Upper lobe of left lung (tissue), 6 donors: ENCODE data around the gene PTPN5. TPM values are rescaled to one million over a fixed set of nuclear protein-coding genes. Genes with fewer than 3 reads are reported as not detected.
A peak's percentile ranks its signal among the peaks of the same experiment; 100 is the strongest.

Source experiments
- ATAC-seq, 2 donors: fragments of 200-7000 bp; cut with Tn5 transposase; one replicate each; pipeline ENCODE4 v1.9.1; 2022; ENCODE audit warnings: mild to moderate bottlenecking in 2 of 2, moderate library complexity in 2 of 2; ENCODE audit not compliant: low FRiP score in 2 of 2
- DNase-seq, 2 donors: peaks; one replicate each; pipeline ENCODE4 v3.0.0-alpha.2; 2019 to 2020
- H3K27ac ChIP-seq, 4 donors: fragments of 200-600 bp; sonication (generic); one replicate each; pipeline ENCODE4 v1.5.1; 2016 to 2019
- H3K27me3 ChIP-seq, 4 donors: fragments of 200-600 bp; sonication (generic); one replicate each; pipeline ENCODE4 v1.5.1; 2017 to 2019
- H3K36me3 ChIP-seq, 4 donors: fragments of 200-600 bp; sonication (generic); one replicate each; pipeline ENCODE4 v1.5.1; 2016 to 2019
- H3K4me1 ChIP-seq, 4 donors: fragments of 200-600 bp; sonication (generic); one replicate each; pipeline ENCODE4 v1.5.1; 2018 to 2019
- H3K4me3 ChIP-seq, 4 donors: fragments of 200-600 bp; sonication (generic); one replicate each; pipeline ENCODE4 v1.5.1; 2017 to 2019; ENCODE audit warnings: mild to moderate bottlenecking in 2 of 4, moderate library complexity in 1 of 4
- H3K9me3 ChIP-seq, 4 donors: fragments of 200-600 bp; sonication (generic); one replicate each; pipeline ENCODE4 v1.5.1; 2018 to 2019
- CTCF ChIP-seq, 6 experiments: fragments of 450-650 bp in 4 of 6; fragments of 200-600 bp in 2 of 6; sonication (generic) in 2 of 6; IDR thresholded peaks; one replicate each; pipeline ENCODE4 v1.5.1; 2016 to 2019; ENCODE audit warnings: antibody characterized with exemption in 6 of 6
- EP300 ChIP-seq, 4 donors: sonication (generic); formaldehyde crosslinking; IDR thresholded peaks; one replicate each; pipeline ENCODE4 v1.5.1; 2017; ENCODE audit warnings: antibody characterized with exemption in 4 of 4, control low read depth in 2 of 4
- POLR2A ChIP-seq, 4 donors: fragments of 450-650 bp; IDR thresholded peaks; one replicate each; pipeline ENCODE4 v1.5.1; 2016 to 2017; ENCODE audit warnings: antibody characterized with exemption in 4 of 4, mild to moderate bottlenecking in 2 of 4
- POLR2AphosphoS5 ChIP-seq, 2 donors: sonication (generic); formaldehyde crosslinking; IDR thresholded peaks; one replicate each; pipeline ENCODE4 v1.5.1; 2017; ENCODE audit warnings: antibody characterized with exemption in 2 of 2
- WGBS, 2 donors: methylation state at CpG; one replicate each; pipeline ENCODE4 v1.1.5; 2017 to 2018; 5-methylcytosine and 5-hydroxymethylcytosine counted together
- total RNA-seq, 6 donors: library from RNA; depleted of rRNA in 4 of 6; stranded (reverse); fragments of >200 nt in 4 of 6; gene quantifications; one replicate each; pipeline versions ENCODE4 v1.1.0 to v1.2.1, GENCODE V29; 2016 to 2021
- donor health status: DM: no; HTN: no; CAD: no; lungs with moderate emphysema.
- donor health status: DM: no; HTN: yes; CAD: no; lungs with severe emphysema.

Gene PTPN5
- total RNA-seq, 6 donors from 2014 or later: 0.31 to 1.8 (median 1.0) TPM; not detected in 2

GRCh38 chr11:18701614-18702216, 89.9 kb downstream of the PTPN5 start:
- H3K4me1 ChIP-seq: peaks cover 15 to 43% (median 26%) of the 10 kb centered on the region in 4 donors
- no peaks in the 10 kb centered on the region for H3K9me3 ChIP-seq
- DNase-seq (peak in 1 of 2 donors; percentile 82), ATAC-seq (no peak)
- H3K4me3 ChIP-seq: no peak overlapping the region
- H3K36me3 ChIP-seq: peaks cover 0 to 4% (median 2%) of the 10 kb centered on the region in 4 donors
- H3K27me3 ChIP-seq: no peaks in the 10 kb centered on the region
- 95 to 96% methylated on average over 17 of the region's 17 CpGs for WGBS, 2 donors
- no peak for TF ChIP-seq CTCF (IDR thresholded peaks at IDR 0.05)
- no peak for TF ChIP-seq POLR2A (IDR thresholded peaks at IDR 0.05)
- TF ChIP-seq POLR2AphosphoS5 (IDR thresholded peaks at IDR 0.05): no peak
- no peak for TF ChIP-seq EP300 (IDR thresholded peaks at IDR 0.05)
- H3K27ac ChIP-seq: no peak overlapping the region

DNA sequence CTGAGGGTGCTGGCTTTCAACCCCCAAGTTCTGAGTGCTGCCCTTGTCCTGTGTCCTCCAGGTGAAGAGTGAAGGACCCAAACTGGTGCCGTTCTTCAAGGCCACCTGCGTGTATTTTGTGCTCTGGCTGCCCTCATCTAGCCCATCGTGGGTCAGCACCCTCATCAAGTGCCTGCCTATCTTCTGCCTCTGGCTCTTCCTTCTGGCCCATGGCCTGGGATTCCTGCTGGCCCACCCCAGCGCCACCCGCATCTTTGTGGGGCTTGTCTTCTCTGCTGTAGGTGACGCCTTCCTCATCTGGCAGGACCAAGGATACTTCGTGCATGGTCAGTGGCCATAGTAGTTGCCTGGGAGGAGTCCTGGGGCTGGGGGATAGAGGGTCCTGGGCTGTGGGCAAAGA, 90.7 kb downstream of the PTPN5 start:
- peaks cover 0 to 4% (median 2%) of the 10 kb centered on the region in 4 donors for H3K36me3 ChIP-seq
- H3K27me3 ChIP-seq: no peaks in the 10 kb centered on the region
- no peak overlapping the region for H3K4me3 ChIP-seq
- DNase-seq (peak in 1 of 2 donors; percentile 38), ATAC-seq (no peak)
- 95 to 96% methylated on average over 7 of the region's 7 CpGs for WGBS, 2 donors
- peaks cover 8 to 36% (median 25%) of the 10 kb centered on the region in 4 donors for H3K4me1 ChIP-seq
- peak overlapping the region in 1 of 4 donors; percentile 90 for H3K27ac ChIP-seq
- H3K9me3 ChIP-seq: no peaks in the 10 kb centered on the region
- TF ChIP-seq EP300 (IDR thresholded peaks at IDR 0.05): no peak
- no peak for TF ChIP-seq CTCF (IDR thresholded peaks at IDR 0.05)
- TF ChIP-seq POLR2A (IDR thresholded peaks at IDR 0.05): no peak
- TF ChIP-seq POLR2AphosphoS5 (IDR thresholded peaks at IDR 0.05): no peak

GRCh38 chr11:18700375-18700774, 91.2 kb downstream of the PTPN5 start:
- Histone ChIP-seq H3K27ac (peak overlapping the region in 1 of 4 donors; percentile 90), H3K27me3 (no peaks in the 10 kb centered on the region), H3K9me3 (no peaks in the 10 kb centered on the region), H3K4me1 (peaks cover 3 to 31% (median 20%) of the 10 kb centered on the region in 4 donors), H3K36me3 (peaks cover 0 to 4% (median 2%) of the 10 kb centered on the region in 4 donors), H3K4me3 (no peak overlapping the region)
- 33 to 38% methylated on average over 1 of the region's 1 CpG for WGBS, 2 donors
- ATAC-seq (no peak), DNase-seq (no peak)
- TF ChIP-seq POLR2AphosphoS5 (IDR thresholded peaks at IDR 0.05) (no peak), CTCF (IDR thresholded peaks at IDR 0.05) (no peak), EP300 (IDR thresholded peaks at IDR 0.05) (no peak)

DNA sequence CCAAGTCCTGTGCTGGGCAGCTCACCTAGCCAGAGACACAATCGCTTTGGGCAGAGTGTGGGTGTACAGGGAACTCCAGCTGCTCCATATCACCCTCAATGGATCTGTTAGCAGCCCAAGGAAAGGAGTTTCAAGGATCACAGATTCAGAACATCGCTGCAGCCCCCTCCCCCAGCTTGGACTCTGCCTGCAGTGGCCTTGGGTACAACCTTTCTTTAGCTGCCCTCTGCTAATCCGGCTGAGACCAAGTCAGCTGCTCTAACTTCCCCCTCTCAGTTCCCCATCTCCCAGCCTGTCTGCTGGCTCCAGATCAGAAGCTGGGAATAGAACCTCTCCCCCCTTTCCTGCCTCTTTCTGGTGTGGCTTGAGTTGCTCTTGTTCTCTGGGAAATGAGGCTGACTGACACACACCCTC, 91.7 kb downstream of the PTPN5 start:
- no peaks in the 10 kb centered on the region for H3K27me3 ChIP-seq
- DNase-seq: peak in 1 of 2 donors; percentile 44
- TF ChIP-seq POLR2AphosphoS5 (IDR thresholded peaks at IDR 0.05) (no peak), POLR2A (IDR thresholded peaks at IDR 0.05) (peak in 1 of 4 donors; percentile 49)
- H3K27ac ChIP-seq: peak overlapping the region in 3 of 4 donors; percentile 80 to 94 (median 90)
- peak overlapping the region in 3 of 4 donors; percentile 71 to 99 (median 97) for H3K4me3 ChIP-seq
- peaks cover 0 to 4% (median 2%) of the 10 kb centered on the region in 4 donors for H3K36me3 ChIP-seq
- no peaks in the 10 kb centered on the region for H3K9me3 ChIP-seq
- ATAC-seq: peak in 1 of 2 donors; percentile 28
- peaks cover 0 to 26% (median 17%) of the 10 kb centered on the region in 4 donors for H3K4me1 ChIP-seq
- 48% methylated on average over 2 to 3 of the region's 3 CpGs for WGBS, 2 donors

DNA sequence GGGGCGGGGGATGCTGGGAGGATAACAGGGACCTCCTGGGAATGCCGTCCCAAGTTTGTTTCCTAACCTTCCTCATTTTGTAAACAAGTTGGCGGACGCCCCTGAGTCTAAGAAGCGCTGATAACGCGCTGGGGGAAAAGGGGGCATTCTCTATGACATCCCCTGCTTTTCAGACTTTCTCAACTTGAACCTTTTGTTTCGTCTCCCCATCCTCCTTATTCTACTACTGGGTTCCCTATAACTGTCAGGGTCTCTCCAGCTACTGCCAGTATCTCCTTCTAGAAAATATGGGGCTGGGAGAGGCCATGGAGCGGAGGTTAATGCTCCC, 92.4 kb downstream of the PTPN5 start:
- ATAC-seq: no peak
- no peak for TF ChIP-seq POLR2AphosphoS5 (IDR thresholded peaks at IDR 0.05)
- TF ChIP-seq EP300 (IDR thresholded peaks at IDR 0.05): no peak
- TF ChIP-seq POLR2A (IDR thresholded peaks at IDR 0.05): no peak
- TF ChIP-seq CTCF (IDR thresholded peaks at IDR 0.05): no peak
- H3K27me3 ChIP-seq: no peaks in the 10 kb centered on the region
- peak overlapping the region; percentile 80 to 94 (median 88) for H3K27ac ChIP-seq
- no peak for DNase-seq
- WGBS, 2 donors: 13 to 14% methylated on average over 9 of the region's 9 CpGs
- H3K9me3 ChIP-seq: no peaks in the 10 kb centered on the region
- H3K4me1 ChIP-seq: peaks cover 0 to 21% (median 17%) of the 10 kb centered on the region in 4 donors
- H3K4me3 ChIP-seq: peak overlapping the region; percentile 71 to 99 (median 96)
- H3K36me3 ChIP-seq: peaks cover 0 to 4% (median 2%) of the 10 kb centered on the region in 4 donors
